SK-N-SH treated with all-trans-retinoic acid at 6 μM for 48 hours (cell line): ENCODE measurements around the gene HNRNPA3.

Experiments used
- CSDC2 ChIP-seq: fragments of 250-450 bp; sonication (Bioruptor Pico); IDR thresholded peaks from 2 replicates; pipeline ENCODE4 v1.5.0; 2020; ENCODE audit warnings: mild to moderate bottlenecking, moderate library complexity
- ESRRG ChIP-seq: fragments of 250-450 bp; sonication (Bioruptor Pico); IDR thresholded peaks from 2 replicates; pipeline ENCODE4 v1.6.1; 2021; ENCODE audit warnings: mild to moderate bottlenecking
- PATZ1 ChIP-seq: fragments of 250-450 bp; sonication (Bioruptor Pico); IDR thresholded peaks from 2 replicates; pipeline ENCODE4 v1.8.0; 2020; ENCODE audit warnings: mild to moderate bottlenecking, moderate library complexity, borderline replicate concordance
- RARB ChIP-seq: fragments of 250-450 bp; sonication (Bioruptor Pico); IDR thresholded peaks from 2 replicates; pipeline ENCODE4 v1.8.0; 2021; ENCODE audit warnings: mild to moderate bottlenecking, moderate library complexity
- TOX ChIP-seq: fragments of 250-450 bp; sonication (Bioruptor Pico); IDR thresholded peaks from 2 replicates; pipeline ENCODE4 v1.8.0; 2021; ENCODE audit warnings: mild to moderate bottlenecking, moderate library complexity, borderline replicate concordance
- TSHZ2 ChIP-seq: fragments of 250-450 bp; sonication (Bioruptor Pico); IDR thresholded peaks from 2 replicates; pipeline ENCODE4 v1.5.0; 2020; ENCODE audit warnings: mild to moderate bottlenecking, moderate library complexity
- ZC3H10 ChIP-seq: fragments of 250-450 bp; sonication (Bioruptor Pico); IDR thresholded peaks from 2 replicates; pipeline ENCODE4 v1.5.1; 2021; ENCODE audit warnings: mild to moderate bottlenecking, moderate library complexity
- ZFP3 ChIP-seq: fragments of 250-450 bp; sonication (Bioruptor Pico); IDR thresholded peaks from 2 replicates; pipeline ENCODE4 v1.5.0; 2020; ENCODE audit warnings: mild to moderate bottlenecking, moderate library complexity
- ZNF70 ChIP-seq: fragments of 450-650 bp; formaldehyde crosslinking; IDR thresholded peaks from 2 replicates; pipeline ENCODE4 v1.5.0; 2020; ENCODE audit warnings: mild to moderate bottlenecking, moderate library complexity

- TF ChIP-seq PATZ1 (CRISPR knock-in tag) (no peak), TSHZ2 (CRISPR knock-in tag) (no peak), CSDC2 (no peak), ZC3H10 (CRISPR knock-in tag) (no peak), ZNF70 (CRISPR knock-in tag) (peak; percentile 60; the same call in 1 of the 2 replicates), TOX (CRISPR knock-in tag) (no peak), RARB (CRISPR knock-in tag) (no peak), ZFP3 (CRISPR knock-in tag) (no peak), ESRRG (no peak)
Measured at GRCh38 chr2:177254433-177255226, 42.0 kb downstream of the HNRNPA3 start.
